ENCODE results near the gene MYBL2. TPM values are rescaled to one million over a fixed set of nuclear protein-coding genes. Genes with fewer than 3 reads are reported as not detected.

Gene MYBL2
- total RNA-seq, 3 donors from 2014 or later (not counting 1 experiment from before 2014, with no cell fraction given) = 1.6 to 2.4 (median 1.7) TPM

DNA sequence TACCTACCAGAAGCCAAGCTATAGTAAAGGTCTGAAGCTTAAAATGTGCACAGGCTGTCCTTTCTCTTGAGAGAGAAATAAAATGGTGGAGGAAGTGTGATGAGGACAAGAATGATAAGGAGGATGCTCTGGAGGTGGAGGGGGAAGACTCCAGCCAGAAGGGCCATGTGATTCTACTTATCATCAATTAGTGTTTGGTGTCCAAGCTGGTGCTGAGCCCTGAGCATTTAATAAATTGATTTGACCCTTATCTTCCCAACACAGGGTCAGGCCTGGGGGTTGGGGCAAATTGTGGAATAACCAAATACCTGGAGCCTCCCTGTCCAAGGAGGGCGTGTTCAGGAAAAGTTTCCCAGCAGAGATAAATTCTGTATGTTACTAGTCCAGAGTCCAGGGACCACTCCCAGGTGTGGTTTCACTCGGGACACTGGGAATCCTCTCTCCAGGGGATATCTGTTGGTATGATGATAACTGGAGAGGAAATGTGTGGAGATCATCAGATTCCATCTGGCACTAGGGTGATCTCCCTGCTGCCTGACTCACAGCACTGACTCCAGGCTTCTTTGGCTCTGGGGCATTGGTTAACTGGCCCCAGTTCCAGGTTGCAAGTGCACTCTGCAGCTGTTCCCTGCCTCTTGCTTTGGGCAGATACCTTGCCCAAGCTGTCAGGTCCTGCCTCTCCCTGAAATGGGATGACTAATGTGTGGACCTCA lies 3.8 kb upstream of the MYBL2 start:
- H3K9me3 ChIP-seq (ENCODE audit: control insufficient read depth, insufficient read depth, low read length) = no peaks in the 10 kb centered on the region
- H3K27ac ChIP-seq (ENCODE audit: low read length) = no peak overlapping the region
- ATAC-seq (no peak), DNase-seq (no peak)
- Mint-ChIP-seq H3K4me3 (no peak overlapping the region), H3K36me3 (no peaks in the 10 kb centered on the region), H3K27ac (no peak overlapping the region), H3K27me3 (ENCODE audit: low read depth in 2 of 2) (peaks cover 4 to 7% of the 10 kb centered on the region in 2 donors), H3K4me1 (peaks cover 0 to 2% of the 10 kb centered on the region in 2 donors), H3K9me3 (no peaks in the 10 kb centered on the region)
- H3K27me3 ChIP-seq (ENCODE audit: control insufficient read depth, insufficient read depth, low read length) = peaks cover 8% of the 10 kb centered on the region
- peaks cover 19% of the 10 kb centered on the region for H3K4me1 ChIP-seq (ENCODE audit: control insufficient read depth, insufficient read depth, low read length)
- TF ChIP-seq, protein P1, sequence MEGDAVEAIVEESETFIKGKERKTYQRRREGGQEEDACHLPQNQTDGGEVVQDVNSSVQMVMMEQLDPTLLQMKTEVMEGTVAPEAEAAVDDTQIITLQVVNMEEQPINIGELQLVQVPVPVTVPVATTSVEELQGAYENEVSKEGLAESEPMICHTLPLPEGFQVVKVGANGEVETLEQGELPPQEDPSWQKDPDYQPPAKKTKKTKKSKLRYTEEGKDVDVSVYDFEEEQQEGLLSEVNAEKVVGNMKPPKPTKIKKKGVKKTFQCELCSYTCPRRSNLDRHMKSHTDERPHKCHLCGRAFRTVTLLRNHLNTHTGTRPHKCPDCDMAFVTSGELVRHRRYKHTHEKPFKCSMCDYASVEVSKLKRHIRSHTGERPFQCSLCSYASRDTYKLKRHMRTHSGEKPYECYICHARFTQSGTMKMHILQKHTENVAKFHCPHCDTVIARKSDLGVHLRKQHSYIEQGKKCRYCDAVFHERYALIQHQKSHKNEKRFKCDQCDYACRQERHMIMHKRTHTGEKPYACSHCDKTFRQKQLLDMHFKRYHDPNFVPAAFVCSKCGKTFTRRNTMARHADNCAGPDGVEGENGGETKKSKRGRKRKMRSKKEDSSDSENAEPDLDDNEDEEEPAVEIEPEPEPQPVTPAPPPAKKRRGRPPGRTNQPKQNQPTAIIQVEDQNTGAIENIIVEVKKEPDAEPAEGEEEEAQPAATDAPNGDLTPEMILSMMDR (IDR thresholded peaks at IDR 0.05) = no peak
- WGBS (ENCODE audit: insufficient coverage) = 86% methylated on average over 2 of the region's 2 CpGs
- intact Hi-C loops (cut with micrococcal nuclease) = no loop called here
- H3K4me3 ChIP-seq (ENCODE audit: low read length) = no peak overlapping the region
- no peaks in the 10 kb centered on the region for H3K36me3 ChIP-seq (ENCODE audit: control insufficient read depth, insufficient read depth, low read length)

DNA sequence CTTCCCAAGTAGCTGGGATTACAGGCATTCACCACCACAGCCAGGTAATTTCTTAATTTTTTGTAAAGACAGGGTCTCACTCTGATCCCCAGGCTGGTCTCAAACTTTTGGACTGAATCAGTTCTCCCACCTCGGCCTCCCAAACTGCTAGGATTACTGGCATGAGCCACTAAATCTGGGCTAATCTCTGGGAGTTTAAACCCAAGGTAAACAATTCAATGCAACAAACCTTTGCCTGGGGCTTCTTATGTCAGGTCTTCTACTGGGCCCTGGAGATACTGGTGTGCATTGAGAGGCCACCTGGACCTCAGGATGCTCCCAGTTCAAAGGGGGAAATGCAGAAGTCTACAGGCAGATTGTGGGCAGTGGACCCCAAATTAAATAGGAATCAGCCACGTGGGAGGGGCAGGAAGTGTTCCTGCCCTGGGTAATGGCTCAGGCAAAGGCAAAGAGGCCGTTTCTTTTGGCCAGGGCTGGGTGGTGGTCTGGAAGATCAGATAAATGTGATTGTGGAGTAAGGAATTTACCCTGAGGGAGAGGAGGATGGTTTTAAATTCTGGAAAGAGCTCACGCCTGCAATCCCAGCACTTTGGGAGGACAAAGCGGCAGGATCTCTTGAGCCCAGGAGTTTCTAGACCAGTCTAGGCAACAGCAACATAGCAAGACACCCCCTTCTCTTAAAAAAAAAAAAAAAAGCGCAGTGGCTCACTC lies 1.3 kb upstream of the MYBL2 start:
- peaks cover 8% of the 10 kb centered on the region for H3K27me3 ChIP-seq (ENCODE audit: control insufficient read depth, insufficient read depth, low read length)
- TF ChIP-seq, protein P1 (IDR thresholded peaks at IDR 0.05) = no peak

DNA sequence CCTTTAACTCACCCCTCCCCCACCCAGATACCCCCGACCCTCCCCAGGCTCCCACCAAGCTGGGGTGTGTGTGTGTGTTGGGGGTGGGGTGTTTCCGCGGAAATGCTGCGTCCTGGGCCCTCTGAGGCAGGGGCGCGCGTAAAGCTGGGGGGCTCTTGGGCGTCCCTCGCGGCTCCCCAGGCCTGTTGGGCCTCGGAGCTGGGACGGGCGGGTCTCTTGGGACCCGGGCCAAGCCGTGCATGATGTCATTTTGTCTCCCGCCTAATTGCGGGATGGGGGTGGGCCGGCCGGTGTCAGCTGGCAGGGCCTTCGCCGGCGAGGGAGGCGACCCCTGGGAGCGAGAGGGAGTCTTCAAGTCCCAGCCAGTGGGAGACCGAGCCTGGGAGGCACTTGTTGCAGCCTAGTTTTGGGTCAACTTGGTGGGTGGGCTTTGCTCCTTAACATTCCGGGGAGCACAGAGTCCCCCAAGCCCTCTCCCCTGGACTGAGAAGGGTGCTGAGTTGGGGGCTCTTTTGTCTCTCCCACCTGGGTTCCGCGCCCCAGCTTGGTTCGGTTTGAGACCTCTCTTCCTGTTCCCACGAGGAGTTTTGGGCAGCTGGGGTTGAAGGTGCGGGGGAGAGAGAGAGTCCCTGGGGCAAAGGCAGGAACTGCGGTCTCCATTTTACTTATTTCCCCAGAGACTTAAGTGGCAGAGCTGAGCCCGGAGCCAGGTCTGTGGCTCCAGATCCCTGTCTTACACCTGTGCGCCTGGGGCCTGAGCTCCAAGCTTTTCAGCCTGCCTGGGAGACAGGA lies 623 bp downstream of the MYBL2 start:
- no peak overlapping the region for H3K27ac ChIP-seq (ENCODE audit: low read length)
- H3K27ac Mint-ChIP-seq = no peak overlapping the region

More for the DNA sequence above, 1.3 kb upstream of the MYBL2 start:
- no peak overlapping the region for H3K27ac Mint-ChIP-seq
- peak overlapping the region; percentile 54 for H3K4me3 Mint-ChIP-seq
- intact Hi-C loops (cut with micrococcal nuclease) = no loop called here
- no peak for DNase-seq
- H3K4me1 Mint-ChIP-seq = no peaks in the 10 kb centered on the region
- Histone ChIP-seq H3K27ac (ENCODE audit: low read length) (no peak overlapping the region), H3K4me1 (ENCODE audit: control insufficient read depth, insufficient read depth, low read length) (peaks cover 15% of the 10 kb centered on the region), H3K9me3 (ENCODE audit: control insufficient read depth, insufficient read depth, low read length) (no peaks in the 10 kb centered on the region), H3K4me3 (ENCODE audit: low read length) (no peak overlapping the region), H3K36me3 (ENCODE audit: control insufficient read depth, insufficient read depth, low read length) (no peaks in the 10 kb centered on the region)
- 75% methylated on average over 5 of the region's 6 CpGs for WGBS (ENCODE audit: insufficient coverage)
- no peaks in the 10 kb centered on the region for H3K36me3 Mint-ChIP-seq
- peaks cover 4 to 7% of the 10 kb centered on the region in 2 donors for H3K27me3 Mint-ChIP-seq (ENCODE audit: low read depth in 2 of 2)
- ATAC-seq = no peak
- no peaks in the 10 kb centered on the region for H3K9me3 Mint-ChIP-seq

More for the DNA sequence above, 623 bp downstream of the MYBL2 start:
- Histone ChIP-seq H3K9me3 (ENCODE audit: control insufficient read depth, insufficient read depth, low read length) (no peaks in the 10 kb centered on the region), H3K4me3 (ENCODE audit: low read length) (no peak overlapping the region), H3K4me1 (ENCODE audit: control insufficient read depth, insufficient read depth, low read length) (peaks cover 15% of the 10 kb centered on the region), H3K36me3 (ENCODE audit: control insufficient read depth, insufficient read depth, low read length) (no peaks in the 10 kb centered on the region), H3K27me3 (ENCODE audit: control insufficient read depth, insufficient read depth, low read length) (peaks cover 8% of the 10 kb centered on the region)
- ATAC-seq = no peak
- 8% methylated on average over 33 of the region's 34 CpGs for WGBS (ENCODE audit: insufficient coverage)
- no peaks in the 10 kb centered on the region for H3K36me3 Mint-ChIP-seq
- peaks cover 4 to 7% of the 10 kb centered on the region in 2 donors for H3K27me3 Mint-ChIP-seq (ENCODE audit: low read depth in 2 of 2)
- no peaks in the 10 kb centered on the region for H3K4me1 Mint-ChIP-seq
- no peak for DNase-seq
- no peaks in the 10 kb centered on the region for H3K9me3 Mint-ChIP-seq
- intact Hi-C loops (cut with micrococcal nuclease) = no loop called here
- H3K4me3 Mint-ChIP-seq = peak overlapping the region; percentile 70
- TF ChIP-seq, protein P1 (IDR thresholded peaks at IDR 0.05) = no peak
